Neural cell (in vitro differentiated cells): Measurements from ENCODE around the gene MATN3. TPM values are rescaled to one million over a fixed set of nuclear protein-coding genes. Genes with fewer than 3 reads are reported as not detected.

Experiments
- H2AFZ ChIP-seq: fragments of 200-600, 300-800 bp; sonication (generic), shearing (Covaris generic); 2 replicates; pipeline ENCODE4 v1.6.0; 2014; ENCODE audit warnings: low read depth, mild to moderate bottlenecking, antibody characterized with exemption, low read length, moderate library complexity
- H3F3A ChIP-seq: fragments of 200-600 bp; shearing (Covaris generic); 2 replicates; pipeline ENCODE4 v1.6.1; 2016; ENCODE audit warnings: mild to moderate bottlenecking, moderate library complexity, mixed read lengths, antibody characterized with exemption, low read length; ENCODE audit not compliant: insufficient read depth, poor library complexity, severe bottlenecking
- H3K27ac ChIP-seq: fragments of 200-600, 300-800 bp; sonication (generic), shearing (Covaris generic); 2 replicates; pipeline ENCODE4 v1.5.1; 2014; ENCODE audit warnings: mild to moderate bottlenecking, low read length, moderate library complexity
- H3K27me3 ChIP-seq: fragments of 300-800, 200-600 bp; sonication (generic), shearing (Covaris generic); 2 replicates; pipeline ENCODE4 v1.6.0; 2014; ENCODE audit warnings: mild to moderate bottlenecking, low read depth, low read length, moderate library complexity; ENCODE audit not compliant: insufficient read depth
- H3K36me3 ChIP-seq: fragments of 300-800, 200-600 bp; sonication (generic), shearing (Covaris generic); 2 replicates; pipeline ENCODE4 v1.5.1; 2014; ENCODE audit warnings: mild to moderate bottlenecking, antibody characterized with exemption, low read length, moderate library complexity; ENCODE audit not compliant: insufficient read depth
- H3K4me2 ChIP-seq: fragments of 300-800, 200-600 bp; sonication (generic), shearing (Covaris generic); 2 replicates; pipeline ENCODE4 v1.6.0; 2014; ENCODE audit warnings: mild to moderate bottlenecking, low read length
- H3K4me3 ChIP-seq: fragments of 300-800, 200-600 bp; sonication (generic), shearing (Covaris generic); 2 replicates; pipeline ENCODE4 v1.5.1; 2014; ENCODE audit warnings: mild to moderate bottlenecking, low read length, moderate library complexity
- H3K79me2 ChIP-seq: fragments of 200-600 bp; shearing (Covaris generic); replicated peaks from 2 replicates; pipeline ENCODE4 v1.6.0; 2014; ENCODE audit warnings: mild to moderate bottlenecking, low read length, moderate library complexity; ENCODE audit not compliant: insufficient read depth
- H3K9ac ChIP-seq: fragments of 300-800, 200-600 bp; sonication (generic), shearing (Covaris generic); 2 replicates; pipeline ENCODE4 v1.6.1; 2016; ENCODE audit warnings: mild to moderate bottlenecking, low read length, mixed read lengths
- H3K9me2 ChIP-seq: fragments of 200-600 bp; shearing (Covaris generic); 2 replicates; pipeline ENCODE4 v1.6.1; 2016; ENCODE audit warnings: mild to moderate bottlenecking, low read length, mixed read lengths; ENCODE audit not compliant: insufficient read depth
- H3K9me3 ChIP-seq: fragments of 200-600, 300-800 bp; sonication (generic), shearing (Covaris generic); 2 replicates; pipeline ENCODE4 v1.6.1; 2016; ENCODE audit warnings: mild to moderate bottlenecking, mixed run types, low read length, moderate library complexity, mixed read lengths
- H4K20me1 ChIP-seq: fragments of 200-600 bp; shearing (Covaris generic); 2 replicates; pipeline ENCODE4 v1.6.1; 2016; ENCODE audit warnings: mild to moderate bottlenecking, mixed run types; ENCODE audit not compliant: insufficient read depth
- CTCF ChIP-seq: fragments of 450-650 bp; IDR thresholded peaks from 2 replicates; pipeline ENCODE4 v1.5.1; 2014; ENCODE audit warnings: antibody characterized with exemption, mild to moderate bottlenecking, moderate library complexity; ENCODE audit not compliant: poor library complexity, severe bottlenecking
- EP300 ChIP-seq: fragments of 450-650 bp; conservative IDR thresholded peaks from 2 replicates; pipeline ENCODE4 v1.6.1; 2014; ENCODE audit warnings: antibody characterized with exemption, mild to moderate bottlenecking, moderate library complexity; ENCODE audit not compliant: poor library complexity, severe bottlenecking
- EZH2 ChIP-seq: fragments of 200-600, 300-800 bp; shearing (Covaris generic), sonication (generic); IDR thresholded peaks from 2 replicates; pipeline ENCODE4 v1.6.1; 2014; ENCODE audit warnings: antibody characterized with exemption, low read length, borderline replicate concordance, mild to moderate bottlenecking; ENCODE audit not compliant: insufficient read depth, poor library complexity, severe bottlenecking
- MXI1 ChIP-seq: fragments of 450-650 bp; conservative IDR thresholded peaks from 2 replicates; pipeline ENCODE4 v1.6.1; 2014; ENCODE audit warnings: antibody characterized with exemption, mild to moderate bottlenecking; ENCODE audit not compliant: poor library complexity, severe bottlenecking
- POLR2AphosphoS5 ChIP-seq: IDR thresholded peaks from 2 replicates; pipeline ENCODE4 v1.6.1; 2012
- RAD21 ChIP-seq: fragments of 450-650 bp; conservative IDR thresholded peaks from 2 replicates; pipeline ENCODE4 v1.6.1; 2014; ENCODE audit warnings: antibody characterized with exemption, mild to moderate bottlenecking, moderate library complexity
- REST ChIP-seq: IDR thresholded peaks from 2 replicates; pipeline ENCODE4 v1.6.1; 2012; ENCODE audit warnings: borderline replicate concordance
- SMC3 ChIP-seq: fragments of 450-650 bp; conservative IDR thresholded peaks from 2 replicates; pipeline ENCODE4 v1.6.1; 2014; ENCODE audit warnings: antibody characterized with exemption, mild to moderate bottlenecking, moderate library complexity; ENCODE audit not compliant: poor library complexity
- TAF1 ChIP-seq: IDR thresholded peaks from 2 replicates; pipeline ENCODE4 v1.6.1; 2012; ENCODE audit warnings: low read depth
- polyA plus RNA-seq: library from polyadenylated mRNA; depleted of rRNA; stranded (reverse); fragments of >200 nt; gene quantifications from 2 replicates; pipeline ENCODE4 v1.2.3, GENCODE V29; 2014

The MATN3 gene
- polyA plus RNA-seq, 1 donor from 2014 or later = 0.90 TPM

DNA sequence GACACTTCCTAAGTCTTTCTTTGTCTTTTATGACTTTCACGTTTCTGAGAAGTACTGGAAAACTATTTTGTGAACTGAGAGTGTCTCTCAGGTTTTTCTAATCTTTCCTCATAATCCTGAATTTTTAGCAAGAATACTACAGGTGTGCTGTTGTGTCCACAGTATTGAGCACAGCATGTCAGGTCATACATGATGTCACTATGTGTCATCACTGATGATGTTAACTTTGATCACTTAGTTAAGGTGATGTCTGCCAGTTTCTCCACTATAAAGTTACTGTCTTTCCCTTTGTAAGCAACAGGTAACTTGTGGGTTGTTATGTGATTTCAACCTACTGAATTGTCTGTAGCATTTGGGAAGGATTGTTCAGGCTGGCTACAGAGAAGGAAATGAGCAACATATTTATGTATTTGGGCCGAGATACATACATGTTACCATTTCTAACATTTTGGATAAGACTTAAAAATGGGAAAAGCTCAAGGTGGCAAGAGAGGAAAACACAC, 11.1 kb downstream of the MATN3 start:
- H2AFZ ChIP-seq = no peak overlapping the region
- H3K79me2 ChIP-seq = no peaks in the 10 kb centered on the region
- no peak overlapping the region for H3K9ac ChIP-seq
- H3K4me3 ChIP-seq = no peak overlapping the region
- H4K20me1 ChIP-seq = no peaks in the 10 kb centered on the region
- TF ChIP-seq EP300 (no peak), SMC3 (no peak), EZH2 (no peak), TAF1 (no peak), MXI1 (no peak), POLR2AphosphoS5 (no peak), CTCF (no peak), RAD21 (no peak), REST (no peak)
- no peak overlapping the region for H3K4me2 ChIP-seq
- H3K9me3 ChIP-seq = no peaks in the 10 kb centered on the region
- no peaks in the 10 kb centered on the region for H3K36me3 ChIP-seq
- H3K9me2 ChIP-seq = no peaks in the 10 kb centered on the region
- H3K27ac ChIP-seq = no peak overlapping the region
- no peaks in the 10 kb centered on the region for H3K27me3 ChIP-seq
- no peaks in the 10 kb centered on the region for H3F3A ChIP-seq

DNA sequence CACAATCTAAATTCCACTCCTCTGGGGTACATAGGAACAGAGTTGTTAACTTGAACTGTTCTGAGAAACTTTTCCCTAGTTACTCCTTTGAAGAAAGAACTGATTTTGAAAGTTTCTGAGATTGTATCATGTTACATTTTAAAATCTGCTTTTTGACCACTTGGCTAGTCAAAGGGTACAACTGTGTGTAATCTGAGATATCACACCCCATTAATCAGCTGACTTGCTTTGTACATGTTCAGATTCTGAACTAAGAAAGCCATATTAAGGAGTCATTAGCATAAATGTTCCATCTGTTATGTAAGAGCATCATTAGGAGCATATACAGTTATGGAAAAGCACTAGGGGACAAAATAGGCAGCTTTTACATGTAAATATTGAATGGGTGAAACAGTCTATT, 18.7 kb downstream of the MATN3 start:
- TF ChIP-seq POLR2AphosphoS5 (no peak), RAD21 (no peak), TAF1 (no peak), EZH2 (no peak), REST (no peak), EP300 (no peak), CTCF (no peak), MXI1 (no peak)
- H3K4me3 ChIP-seq = no peak overlapping the region

More for the DNA sequence above, 18.7 kb downstream of the MATN3 start:
- no peak overlapping the region for H3K4me2 ChIP-seq
- H3K79me2 ChIP-seq = peaks cover 4% of the 10 kb centered on the region
- no peaks in the 10 kb centered on the region for H3K9me3 ChIP-seq
- H3K27me3 ChIP-seq = no peaks in the 10 kb centered on the region
- no peaks in the 10 kb centered on the region for H3K9me2 ChIP-seq
- no peaks in the 10 kb centered on the region for H4K20me1 ChIP-seq
- H3K9ac ChIP-seq = no peak overlapping the region
- no peak overlapping the region for H3K27ac ChIP-seq
- H3K36me3 ChIP-seq = no peaks in the 10 kb centered on the region
- no peaks in the 10 kb centered on the region for H3F3A ChIP-seq
- H2AFZ ChIP-seq = no peak overlapping the region
